Tibial artery (tissue), 4 donors: Measurements from ENCODE around the gene CPXM1.

Source experiments
- DNase-seq, 2 donors: peaks; one replicate each; pipeline ENCODE4 v3.0.0-alpha.2; 2019
- H3K27ac ChIP-seq, 2 donors: fragments of 200-600 bp; sonication (generic) in 1 of 2; 1 replicate in 1 of 2; 2 replicates in 1 of 2; pipeline ENCODE4 v1.5.1; 2018 to 2019; ENCODE audit warnings: mild to moderate bottlenecking in 1 of 2
- H3K27me3 ChIP-seq, 2 donors: fragments of 200-600 bp; sonication (generic) in 1 of 2; one replicate each; pipeline versions ENCODE4 v1.5.1 to v1.6.0; 2016 to 2019
- H3K36me3 ChIP-seq, 3 donors: fragments of 200-600 bp; sonication (generic) in 2 of 3; one replicate each; pipeline ENCODE4 v1.5.1; 2016 to 2019; ENCODE audit warnings: mild to moderate bottlenecking in 2 of 3
- H3K4me1 ChIP-seq, 4 donors: fragments of 200-600 bp; sonication (generic) in 2 of 4; 1 replicate in 3 of 4; 2 replicates in 1 of 4; pipeline ENCODE4 v1.5.1; 2016 to 2019
- H3K4me3 ChIP-seq, 2 donors: fragments of 200-600 bp; sonication (generic) in 1 of 2; 1 replicate in 1 of 2; 2 replicates in 1 of 2; pipeline ENCODE4 v1.5.1; 2018 to 2019; ENCODE audit warnings: mild to moderate bottlenecking in 2 of 2
- H3K9me3 ChIP-seq, 3 donors: fragments of 200-600 bp; sonication (generic) in 1 of 3; one replicate each; pipeline ENCODE4 v1.5.1; 2016 to 2019
- intact Hi-C: fragments of 100-400 bp; cut with DNase I; formaldehyde crosslinking; loops from one replicate; pipeline ENCODE4 v1.15.0; 2023; ENCODE audit warnings: low total_unique reads
- TF ChIP-seq, protein P1 (sequence below), 2 experiments: fragments of 200-600 bp in 1 of 2; fragments of 450-650 bp in 1 of 2; IDR thresholded peaks; one replicate each; pipeline ENCODE4 v1.5.1; 2017 to 2019; ENCODE audit warnings: antibody characterized with exemption in 2 of 2, mild to moderate bottlenecking in 1 of 2, moderate library complexity in 1 of 2

CPXM1 gene

DNA sequence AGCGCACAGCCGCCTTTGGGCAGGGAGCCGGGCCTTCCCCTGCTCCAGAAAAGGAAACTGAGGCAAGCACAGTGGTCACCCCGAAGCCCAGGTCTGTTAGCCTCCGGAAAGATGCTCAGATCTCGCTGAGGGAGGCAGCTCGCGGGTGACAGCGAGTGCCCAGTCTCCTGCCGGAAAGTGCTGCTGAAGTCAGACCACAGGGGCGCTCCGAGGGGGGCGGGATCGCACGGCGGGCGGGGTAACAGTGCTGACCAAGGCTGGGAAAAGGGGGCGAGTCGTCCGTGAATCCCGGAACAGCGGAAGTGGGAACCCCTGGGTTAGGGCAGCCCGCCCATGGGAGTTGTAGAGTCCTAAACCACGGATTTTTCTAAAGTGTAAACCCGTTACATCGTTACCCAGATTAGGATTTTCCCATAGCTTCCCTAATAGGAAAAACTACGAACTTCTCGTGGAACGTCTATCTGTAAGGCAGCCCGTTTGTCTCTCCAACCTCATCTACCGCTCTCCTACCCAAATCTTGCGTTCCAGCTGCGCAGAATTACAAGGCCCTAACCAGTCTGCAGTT is 40.6 kb upstream of the CPXM1 start:
- H3K27me3 ChIP-seq: no peaks in the 10 kb centered on the region
- TF ChIP-seq, protein P1, sequence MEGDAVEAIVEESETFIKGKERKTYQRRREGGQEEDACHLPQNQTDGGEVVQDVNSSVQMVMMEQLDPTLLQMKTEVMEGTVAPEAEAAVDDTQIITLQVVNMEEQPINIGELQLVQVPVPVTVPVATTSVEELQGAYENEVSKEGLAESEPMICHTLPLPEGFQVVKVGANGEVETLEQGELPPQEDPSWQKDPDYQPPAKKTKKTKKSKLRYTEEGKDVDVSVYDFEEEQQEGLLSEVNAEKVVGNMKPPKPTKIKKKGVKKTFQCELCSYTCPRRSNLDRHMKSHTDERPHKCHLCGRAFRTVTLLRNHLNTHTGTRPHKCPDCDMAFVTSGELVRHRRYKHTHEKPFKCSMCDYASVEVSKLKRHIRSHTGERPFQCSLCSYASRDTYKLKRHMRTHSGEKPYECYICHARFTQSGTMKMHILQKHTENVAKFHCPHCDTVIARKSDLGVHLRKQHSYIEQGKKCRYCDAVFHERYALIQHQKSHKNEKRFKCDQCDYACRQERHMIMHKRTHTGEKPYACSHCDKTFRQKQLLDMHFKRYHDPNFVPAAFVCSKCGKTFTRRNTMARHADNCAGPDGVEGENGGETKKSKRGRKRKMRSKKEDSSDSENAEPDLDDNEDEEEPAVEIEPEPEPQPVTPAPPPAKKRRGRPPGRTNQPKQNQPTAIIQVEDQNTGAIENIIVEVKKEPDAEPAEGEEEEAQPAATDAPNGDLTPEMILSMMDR (IDR thresholded peaks at IDR 0.05): no peak
- peaks cover 0 to 30% (median 17%) of the 10 kb centered on the region in 4 donors for H3K4me1 ChIP-seq
- H3K36me3 ChIP-seq: peaks cover 0 to 20% (median 0%) of the 10 kb centered on the region in 3 donors
- DNase-seq: peak in 1 of 2 donors; percentile 68
- H3K27ac ChIP-seq: peak overlapping the region; percentile 92 to 95
- intact Hi-C loops: no loop called here
- H3K9me3 ChIP-seq: no peaks in the 10 kb centered on the region
- peak overlapping the region; percentile 89 to 95 for H3K4me3 ChIP-seq

DNA sequence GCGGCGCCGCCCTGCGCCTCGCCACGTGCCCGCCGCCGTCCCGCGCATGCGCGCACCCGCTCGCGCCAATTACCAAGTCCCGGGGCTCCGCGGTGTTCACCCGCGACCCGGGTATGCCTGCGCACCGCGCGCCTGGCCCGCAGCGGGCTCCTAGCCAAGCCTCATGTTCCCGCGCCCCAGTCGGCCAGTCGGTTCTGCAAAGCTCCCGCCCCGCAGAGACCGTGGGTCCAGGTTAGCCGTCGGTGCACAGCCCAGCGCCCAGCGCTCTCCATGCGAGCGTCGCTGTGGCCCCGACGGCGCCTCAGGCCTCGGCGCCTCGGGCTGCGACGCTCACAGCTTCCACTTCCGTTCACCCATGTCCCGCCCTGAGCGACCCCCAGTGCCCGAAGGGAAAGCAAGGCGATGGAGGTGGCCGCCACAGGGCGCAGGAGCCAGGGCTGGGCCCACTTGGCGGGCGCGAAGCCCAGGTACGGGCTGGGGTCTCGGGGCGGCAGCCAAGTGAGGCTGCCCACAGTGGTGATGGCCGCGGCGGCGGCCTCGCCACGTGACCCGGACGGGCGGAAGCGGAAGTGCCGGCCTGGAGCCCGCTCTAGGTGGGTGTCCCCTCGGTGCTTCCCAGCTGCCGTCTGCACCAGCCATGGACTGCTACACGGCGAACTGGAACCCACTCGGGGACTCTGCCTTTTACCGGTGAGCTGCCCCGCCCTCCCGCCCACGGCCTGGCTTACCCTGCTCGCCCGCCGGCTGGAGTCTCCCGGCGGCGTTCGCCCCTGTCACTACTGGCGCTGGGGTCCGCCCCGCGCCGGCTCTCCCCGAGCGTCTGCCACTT is 39.9 kb upstream of the CPXM1 start, which contains the start of the genes PCED1A and VPS16:
TSS of gene PCED1A (minus strand) at position 518 of the 829 bp plus-strand sequence. CDS start 743 bp downstream, outside the sequence.
TSS of gene VPS16 (plus strand) at position 608 of the 829 bp plus-strand sequence. CDS start at position 638, 30 bp downstream.
- Histone ChIP-seq H3K4me3 (peak within 1 kb of the TSS; percentile 89 to 95), H3K36me3 (peaks cover 0 to 27% (median 5%) of the 10 kb centered on the region in 3 donors), H3K9me3 (no peaks in the 10 kb centered on the region), H3K27me3 (no peaks in the 10 kb centered on the region), H3K27ac (peak within 1 kb of the TSS; percentile 92 to 95), H3K4me1 (peaks cover 0 to 30% (median 17%) of the 10 kb centered on the region in 4 donors)
- peak; percentile 84 to 92 for DNase-seq
- intact Hi-C loops: no loop called here
- TF ChIP-seq, protein P1 (IDR thresholded peaks at IDR 0.05): no peak

DNA sequence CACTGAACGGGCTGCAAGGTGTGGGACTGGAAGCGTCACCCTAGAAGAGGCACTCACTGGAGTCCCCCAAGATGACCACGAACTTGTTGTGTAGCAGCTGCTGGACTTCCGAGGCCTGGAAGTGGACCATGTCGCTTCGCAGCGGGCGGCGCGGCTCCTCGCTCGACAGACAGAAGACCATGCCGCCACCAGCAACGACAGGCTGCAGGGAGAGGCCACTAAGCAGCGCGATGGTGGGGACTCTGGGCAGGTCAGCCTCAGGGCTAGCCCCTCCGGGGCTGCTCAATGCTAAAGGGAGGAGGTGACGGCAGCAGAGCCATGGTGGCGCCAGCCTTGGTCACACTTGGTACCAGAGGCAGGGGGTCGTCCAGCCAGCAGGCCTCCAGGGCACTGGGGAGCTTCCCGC is 39.3 kb upstream of the CPXM1 start:
- Histone ChIP-seq H3K36me3 (peaks cover 0 to 33% (median 8%) of the 10 kb centered on the region in 3 donors), H3K27me3 (no peaks in the 10 kb centered on the region), H3K4me3 (peak overlapping the region; percentile 89 to 95), H3K27ac (peak overlapping the region; percentile 92 to 95), H3K9me3 (no peaks in the 10 kb centered on the region), H3K4me1 (peaks cover 0 to 30% (median 17%) of the 10 kb centered on the region in 4 donors)
- no peak for DNase-seq
- TF ChIP-seq, protein P1 (IDR thresholded peaks at IDR 0.05): no peak
- intact Hi-C loops: loop anchor here (10.0 kb wide), 1 partner anchor 145 kb away; the partner anchor contains the start of gene EBF4

DNA sequence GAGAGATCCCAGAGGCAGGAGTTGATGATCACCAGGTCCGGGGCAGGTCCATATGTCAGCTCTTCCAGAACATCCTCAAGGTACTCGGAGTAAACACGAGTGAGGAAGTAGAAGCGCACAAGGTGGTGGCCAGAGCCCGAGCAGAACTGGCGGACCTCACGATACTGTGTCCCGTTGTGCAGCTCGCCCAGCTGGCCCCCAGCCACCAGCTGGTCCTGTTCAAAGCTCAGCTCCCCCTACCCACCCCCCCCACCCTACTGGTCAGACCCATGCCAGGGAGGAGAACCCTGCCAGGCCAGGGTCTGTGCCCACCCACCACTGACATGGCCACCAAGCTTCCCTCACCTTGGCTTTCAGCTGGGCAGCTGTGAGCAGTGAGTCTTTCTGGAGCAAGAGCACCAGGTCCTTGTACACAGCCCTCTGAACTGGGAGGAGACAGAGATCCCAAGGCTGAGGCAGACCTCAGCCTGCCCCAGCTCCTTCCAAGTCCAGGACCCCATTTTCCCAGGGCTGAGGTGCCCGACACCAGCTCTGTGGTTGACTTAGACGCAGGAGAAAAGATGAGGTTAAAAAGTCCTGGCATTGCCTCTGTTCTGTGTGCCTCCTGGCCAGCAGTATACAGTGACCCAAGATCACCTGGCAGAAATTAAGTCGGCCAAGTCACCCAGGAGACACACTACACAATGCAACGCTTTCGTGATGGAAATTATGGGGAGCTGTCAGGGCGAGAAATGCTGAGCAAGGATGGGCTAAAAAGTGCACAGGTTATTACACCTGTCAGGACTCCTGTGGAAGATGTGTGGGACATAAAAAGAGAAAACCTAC is 38.6 kb upstream of the CPXM1 start:
- H3K4me3 ChIP-seq: no peak overlapping the region
- H3K27me3 ChIP-seq: no peaks in the 10 kb centered on the region
- intact Hi-C loops: loop anchor here (10.0 kb wide), 1 partner anchor 144 kb away; the partner anchor contains the start of gene EBF4
- TF ChIP-seq, protein P1 (IDR thresholded peaks at IDR 0.05): no peak
- no peak for DNase-seq
- H3K27ac ChIP-seq: no peak overlapping the region
- H3K4me1 ChIP-seq: peaks cover 0 to 30% (median 17%) of the 10 kb centered on the region in 4 donors
- peaks cover 0 to 37% (median 8%) of the 10 kb centered on the region in 3 donors for H3K36me3 ChIP-seq
- H3K9me3 ChIP-seq: no peaks in the 10 kb centered on the region
